Coronary artery (tissue), 2 donors: ENCODE results near the gene MAML1.
A peak's percentile ranks its signal among the peaks of the same experiment; 100 is the strongest.

ENCODE experiments used
- DNase-seq: peaks from one replicate; pipeline ENCODE4 v3.0.0-alpha.2; 2017; ENCODE audit warnings: low spot score
- H3K27ac ChIP-seq, 2 donors: fragments of 200-600 bp; sonication (generic); one replicate each; pipeline ENCODE4 v1.5.1; 2016 to 2019
- H3K4me3 ChIP-seq: fragments of 200-600 bp; sonication (generic); 2 replicates; pipeline ENCODE4 v1.5.1; 2016; ENCODE audit warnings: mild to moderate bottlenecking, moderate library complexity
- TF ChIP-seq, protein P1 (sequence below): fragments of 200-600 bp; sonication (generic); IDR thresholded peaks from one replicate; pipeline ENCODE4 v1.5.1; 2019; ENCODE audit warnings: antibody characterized with exemption

The MAML1 gene

DNA sequence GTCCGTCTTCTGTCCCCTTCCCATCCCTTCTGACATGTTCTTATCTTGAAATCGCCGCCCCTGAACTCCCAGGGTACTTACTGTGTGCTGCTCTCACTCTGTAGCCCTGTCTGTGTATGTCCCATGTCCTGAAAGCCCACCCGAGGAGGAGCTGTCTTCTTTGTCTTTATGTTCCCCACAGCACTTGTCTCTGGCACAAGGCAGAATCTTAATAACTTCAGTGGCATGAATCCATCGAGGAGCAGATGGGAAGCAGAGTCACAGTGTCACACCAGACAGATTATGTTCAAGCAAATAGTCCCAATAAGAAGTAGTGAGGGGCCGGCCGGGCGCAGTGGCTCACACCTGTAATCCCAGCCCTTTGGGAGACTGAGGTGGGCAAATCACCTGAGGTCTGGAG, 31.4 kb downstream of the MAML1 start:
- DNase-seq, result no peak
- peak overlapping the region; percentile 7 to 85 for H3K27ac ChIP-seq
- TF ChIP-seq, protein P1, sequence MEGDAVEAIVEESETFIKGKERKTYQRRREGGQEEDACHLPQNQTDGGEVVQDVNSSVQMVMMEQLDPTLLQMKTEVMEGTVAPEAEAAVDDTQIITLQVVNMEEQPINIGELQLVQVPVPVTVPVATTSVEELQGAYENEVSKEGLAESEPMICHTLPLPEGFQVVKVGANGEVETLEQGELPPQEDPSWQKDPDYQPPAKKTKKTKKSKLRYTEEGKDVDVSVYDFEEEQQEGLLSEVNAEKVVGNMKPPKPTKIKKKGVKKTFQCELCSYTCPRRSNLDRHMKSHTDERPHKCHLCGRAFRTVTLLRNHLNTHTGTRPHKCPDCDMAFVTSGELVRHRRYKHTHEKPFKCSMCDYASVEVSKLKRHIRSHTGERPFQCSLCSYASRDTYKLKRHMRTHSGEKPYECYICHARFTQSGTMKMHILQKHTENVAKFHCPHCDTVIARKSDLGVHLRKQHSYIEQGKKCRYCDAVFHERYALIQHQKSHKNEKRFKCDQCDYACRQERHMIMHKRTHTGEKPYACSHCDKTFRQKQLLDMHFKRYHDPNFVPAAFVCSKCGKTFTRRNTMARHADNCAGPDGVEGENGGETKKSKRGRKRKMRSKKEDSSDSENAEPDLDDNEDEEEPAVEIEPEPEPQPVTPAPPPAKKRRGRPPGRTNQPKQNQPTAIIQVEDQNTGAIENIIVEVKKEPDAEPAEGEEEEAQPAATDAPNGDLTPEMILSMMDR, result no peak
- H3K4me3 ChIP-seq, result peak overlapping the region; percentile 15

DNA sequence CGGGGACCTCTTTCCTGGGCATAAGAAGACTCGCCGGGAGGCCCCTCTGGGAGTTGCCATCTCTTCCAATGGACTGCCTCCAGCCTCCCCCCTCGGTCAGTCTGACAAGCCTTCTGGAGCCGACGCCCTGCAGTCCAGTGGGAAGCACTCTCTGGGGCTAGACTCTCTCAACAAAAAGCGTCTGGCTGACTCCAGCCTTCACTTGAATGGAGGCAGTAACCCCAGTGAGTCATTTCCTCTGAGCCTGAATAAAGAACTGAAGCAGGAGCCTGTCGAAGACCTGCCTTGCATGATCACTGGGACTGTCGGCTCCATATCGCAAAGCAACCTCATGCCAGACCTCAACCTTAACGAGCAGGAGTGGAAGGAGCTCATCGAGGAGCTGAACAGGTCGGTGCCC, 32.8 kb downstream of the MAML1 start:
- H3K27ac ChIP-seq, result peak overlapping the region; percentile 59 to 83
- peak overlapping the region; percentile 34 for H3K4me3 ChIP-seq
- DNase-seq, result no peak
- TF ChIP-seq, protein P1, result no peak

DNA sequence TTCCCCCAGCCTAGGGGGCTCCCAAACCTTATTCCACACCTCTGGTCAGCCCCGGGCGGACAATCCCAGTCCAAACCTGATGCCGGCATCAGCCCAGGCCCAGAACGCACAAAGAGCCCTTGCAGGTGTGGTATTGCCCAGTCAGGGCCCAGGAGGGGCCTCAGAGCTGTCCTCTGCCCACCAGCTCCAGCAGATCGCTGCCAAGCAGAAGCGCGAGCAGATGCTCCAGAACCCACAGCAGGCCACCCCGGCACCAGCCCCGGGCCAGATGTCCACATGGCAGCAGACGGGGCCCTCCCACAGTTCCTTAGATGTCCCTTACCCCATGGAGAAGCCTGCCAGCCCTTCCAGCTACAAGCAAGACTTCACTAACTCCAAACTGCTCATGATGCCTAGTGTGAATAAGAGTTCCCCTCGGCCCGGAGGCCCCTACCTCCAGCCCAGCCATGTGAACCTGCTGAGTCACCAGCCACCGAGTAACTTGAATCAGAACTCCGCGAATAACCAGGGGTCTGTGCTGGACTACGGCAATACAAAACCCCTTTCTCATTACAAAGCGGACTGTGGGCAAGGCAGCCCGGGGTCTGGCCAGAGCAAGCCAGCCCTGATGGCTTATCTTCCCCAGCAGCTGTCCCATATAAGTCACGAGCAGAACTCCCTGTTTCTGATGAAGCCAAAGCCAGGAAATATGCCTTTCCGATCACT, 33.6 kb downstream of the MAML1 start:
- Histone ChIP-seq H3K4me3 (peak overlapping the region; percentile 34), H3K27ac (peak overlapping the region; percentile 59 to 83)
- DNase-seq, result no peak
- TF ChIP-seq, protein P1, result no peak

DNA sequence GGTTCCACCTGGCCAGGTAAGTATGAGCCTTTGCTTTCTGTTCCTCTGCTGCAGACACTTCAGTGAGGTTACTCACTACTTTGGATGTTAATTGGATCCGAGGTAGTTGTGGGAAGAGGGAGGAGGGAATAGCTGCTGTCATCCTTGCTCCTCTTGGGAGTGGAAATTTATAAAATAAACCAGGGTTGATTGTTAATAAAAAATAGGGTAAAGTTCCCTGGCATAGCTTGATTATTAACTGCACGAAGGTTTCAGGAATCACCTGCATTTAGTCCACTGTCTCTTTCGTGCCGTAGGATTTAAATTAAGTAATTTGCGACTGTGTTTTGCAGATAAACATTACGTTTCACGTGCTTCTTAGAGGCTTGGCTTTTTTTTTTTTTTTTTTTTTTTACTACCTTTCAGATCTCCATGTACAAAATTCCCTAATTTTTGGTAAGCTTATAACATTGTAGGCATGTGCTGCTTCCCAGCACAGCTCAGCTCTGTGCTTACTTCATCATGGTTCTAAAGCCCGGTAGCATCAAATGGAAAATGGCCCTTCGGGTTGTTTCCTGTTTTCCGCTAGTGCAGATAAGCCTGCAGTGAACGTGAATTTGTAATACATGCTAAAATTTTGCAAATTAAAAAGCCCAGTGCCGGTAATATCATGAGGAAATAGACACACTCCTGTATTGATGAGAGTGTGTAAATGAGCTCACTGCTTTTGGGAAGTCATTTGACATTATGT, 34.3 kb downstream of the MAML1 start:
- no peak for DNase-seq
- peak overlapping the region; percentile 59 to 83 for H3K27ac ChIP-seq
- no peak overlapping the region for H3K4me3 ChIP-seq
- TF ChIP-seq, protein P1, result no peak

GRCh38 chr5:179767496-179768100, 35.0 kb downstream of the MAML1 start:
- H3K4me3 ChIP-seq, result no peak overlapping the region
- H3K27ac ChIP-seq, result no peak overlapping the region
- DNase-seq, result no peak
- TF ChIP-seq, protein P1, result no peak

DNA sequence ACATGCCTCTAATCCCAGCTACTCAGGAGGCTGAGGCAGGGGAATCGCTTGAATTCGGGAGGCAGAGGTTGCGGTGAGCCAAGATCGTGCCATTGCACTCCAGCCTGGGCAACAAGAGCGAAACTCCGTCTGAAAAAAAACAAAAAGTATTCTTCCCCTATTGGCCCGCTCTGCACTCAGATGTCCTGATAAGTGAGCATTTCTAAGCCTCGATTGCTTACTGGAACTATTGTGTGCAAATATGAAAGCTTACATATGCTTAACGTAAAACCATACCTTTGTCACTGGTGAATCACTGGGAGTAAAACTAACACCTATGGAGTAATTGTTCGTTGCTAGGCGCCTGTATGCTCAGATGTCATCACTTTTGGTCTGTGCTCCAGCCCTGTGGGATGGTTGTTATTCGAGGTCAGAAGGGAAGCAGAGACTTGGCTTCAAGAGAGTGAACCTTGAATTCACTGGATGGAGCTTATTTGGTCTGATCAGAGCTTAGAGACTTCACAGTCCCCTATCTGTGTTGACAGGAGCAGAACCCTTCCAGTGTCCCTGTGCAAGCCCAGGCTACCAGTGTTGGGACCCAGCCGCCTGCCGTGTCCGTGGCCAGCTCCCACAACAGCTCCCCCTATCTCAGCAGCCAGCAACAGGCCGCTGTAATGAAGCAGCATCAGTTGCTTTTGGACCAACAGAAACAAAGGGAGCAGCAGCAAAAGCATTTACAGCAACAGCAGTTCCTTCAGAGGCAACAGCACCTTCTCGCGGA, 35.9 kb downstream of the MAML1 start:
- Histone ChIP-seq H3K4me3 (no peak overlapping the region), H3K27ac (no peak overlapping the region)
- DNase-seq, result no peak
- TF ChIP-seq, protein P1, result no peak
